GM23338 (cell line): ENCODE results near the gene PRELP. TPM values are rescaled to one million over a fixed set of nuclear protein-coding genes. Genes with fewer than 3 reads are reported as not detected.

ENCODE experiments used
- ATAC-seq: fragments of 200-7000 bp; cut with Tn5 transposase; 3 replicates; pipeline ENCODE4 v1.9.1; 2020
- DNase-seq: peaks from one replicate; pipeline ENCODE4 v3.0.0-alpha.2; 2015; ENCODE audit warnings: low spot score
- H2AFZ ChIP-seq: fragments of 200-600 bp; sonication (generic); 2 replicates; pipeline ENCODE4 v1.8.0; 2016; ENCODE audit warnings: antibody characterized with exemption, mild to moderate bottlenecking, moderate library complexity
- H3F3A ChIP-seq: fragments of 200-600 bp; sonication (generic); replicated peaks from 2 replicates; pipeline ENCODE4 v1.8.0; 2017; ENCODE audit warnings: antibody characterized with exemption, mixed run types, low read depth
- H3K27ac ChIP-seq: fragments of 200-600 bp; sonication (generic); 2 replicates; pipeline ENCODE4 v1.6.1; 2016; ENCODE audit warnings: low read depth
- H3K27me3 ChIP-seq: fragments of 200-600 bp; sonication (generic); 2 replicates; pipeline ENCODE4 v1.8.0; 2016; ENCODE audit warnings: mild to moderate bottlenecking, mixed run types, moderate library complexity; ENCODE audit not compliant: insufficient read depth
- H3K36me3 ChIP-seq: fragments of 200-600 bp; sonication (generic); 2 replicates; pipeline ENCODE4 v1.8.0; 2016; ENCODE audit warnings: mild to moderate bottlenecking; ENCODE audit not compliant: insufficient read depth
- H3K4me1 ChIP-seq: fragments of 200-600 bp; sonication (generic); 2 replicates; pipeline ENCODE4 v1.8.0; 2016; ENCODE audit warnings: mild to moderate bottlenecking, moderate library complexity; ENCODE audit not compliant: insufficient read depth
- H3K4me2 ChIP-seq: fragments of 200-600 bp; sonication (generic); 2 replicates; pipeline ENCODE4 v1.7.1; 2017; ENCODE audit warnings: mixed run types
- H3K4me3 ChIP-seq: fragments of 200-600 bp; sonication (generic); 2 replicates; pipeline ENCODE4 v1.6.1; 2016; ENCODE audit warnings: mixed run types
- H3K79me2 ChIP-seq: fragments of 200-600 bp; sonication (generic); replicated peaks from 2 replicates; pipeline ENCODE4 v1.8.0; 2017; ENCODE audit warnings: mild to moderate bottlenecking; ENCODE audit not compliant: insufficient read depth
- H3K9me2 ChIP-seq: fragments of 200-600 bp; sonication (generic); 2 replicates; pipeline ENCODE4 v1.8.0; 2017; ENCODE audit not compliant: insufficient read depth
- H4K20me1 ChIP-seq: fragments of 200-600 bp; sonication (generic); replicated peaks from 2 replicates; pipeline ENCODE4 v1.8.0; 2017; ENCODE audit warnings: mild to moderate bottlenecking; ENCODE audit not compliant: insufficient read depth
- H3K27ac Mint-ChIP-seq: 2 replicates; pipeline ENCODE4 v1.8.0; 2020; ENCODE audit warnings: inconsistent platforms, mild to moderate bottlenecking, moderate library complexity, mixed read lengths
- H3K27me3 Mint-ChIP-seq: 3 replicates; pipeline ENCODE4 v1.8.0; 2022; ENCODE audit warnings: low read depth, mild to moderate bottlenecking, moderate library complexity, mixed read lengths, inconsistent platforms; ENCODE audit not compliant: insufficient read depth, poor library complexity
- H3K36me3 Mint-ChIP-seq: 3 replicates; pipeline ENCODE4 v1.8.0; 2021; ENCODE audit warnings: low read depth, mild to moderate bottlenecking, inconsistent platforms, moderate library complexity, mixed read lengths
- H3K4me1 Mint-ChIP-seq: 3 replicates; pipeline ENCODE4 v1.8.0; 2020; ENCODE audit warnings: mild to moderate bottlenecking, inconsistent platforms, mixed read lengths
- H3K4me3 Mint-ChIP-seq: 3 replicates; pipeline ENCODE4 v1.8.0; 2021; ENCODE audit warnings: moderate library complexity, mild to moderate bottlenecking, inconsistent platforms, mixed read lengths
- H3K9me3 Mint-ChIP-seq: 3 replicates; pipeline ENCODE4 v1.8.0; 2020; ENCODE audit warnings: moderate library complexity, mild to moderate bottlenecking, inconsistent platforms, mixed read lengths
- CREB1 ChIP-seq: fragments of 250-450 bp; sonication (Bioruptor Pico); IDR thresholded peaks from 2 replicates; pipeline ENCODE4 v1.5.0; 2020; ENCODE audit warnings: low read depth, mild to moderate bottlenecking, moderate library complexity
- CTCF ChIP-seq, 2 experiments: fragments of 200-600 bp in 1 of 2; sonication (generic) in 1 of 2; conservative IDR thresholded peaks; 2 replicates each; pipeline versions ENCODE4 v1.5.1 to v1.6.1; 2016 to 2017; ENCODE audit warnings: antibody characterized with exemption in 2 of 2, low read depth in 2 of 2, mild to moderate bottlenecking in 2 of 2, moderate library complexity in 1 of 2
- ETS1 ChIP-seq: IDR thresholded peaks from 2 replicates; pipeline ENCODE4 v1.6.1; 2016; ENCODE audit warnings: antibody characterized with exemption
- EZH2 ChIP-seq: fragments of 200-600 bp; sonication (generic); IDR thresholded peaks from one replicate; pipeline ENCODE4 v1.8.0; 2017; ENCODE audit warnings: antibody characterized with exemption, mild to moderate bottlenecking, low read depth; ENCODE audit not compliant: unreplicated experiment
- EZH2phosphoT487 ChIP-seq: fragments of 200-600 bp; sonication (generic); IDR thresholded peaks from one replicate; pipeline ENCODE4 v1.8.1; 2018; ENCODE audit warnings: antibody characterized with exemption; ENCODE audit not compliant: unreplicated experiment
- JUNB ChIP-seq: IDR thresholded peaks from one replicate; pipeline ENCODE4 v1.6.1; 2016; ENCODE audit warnings: antibody characterized with exemption; ENCODE audit not compliant: unreplicated experiment
- NANOG ChIP-seq: IDR thresholded peaks from 2 replicates; pipeline ENCODE4 v1.6.1; 2016; ENCODE audit warnings: antibody characterized with exemption, borderline replicate concordance
- POLR2AphosphoS5 ChIP-seq: IDR thresholded peaks from 2 replicates; pipeline ENCODE4 v1.6.1; 2016; ENCODE audit warnings: antibody characterized with exemption, low read depth
- REST ChIP-seq: IDR thresholded peaks from one replicate; pipeline ENCODE4 v1.6.1; 2018; ENCODE audit warnings: antibody characterized with exemption; ENCODE audit not compliant: unreplicated experiment
- STAT1 ChIP-seq: IDR thresholded peaks from one replicate; pipeline ENCODE4 v1.6.1; 2016; ENCODE audit warnings: antibody characterized with exemption; ENCODE audit not compliant: unreplicated experiment
- ZNF114 ChIP-seq: fragments of 250-450 bp; sonication (Bioruptor Pico); IDR thresholded peaks from 2 replicates; pipeline ENCODE4 v1.5.0; 2020; ENCODE audit warnings: mild to moderate bottlenecking, moderate library complexity
- ZNF331 ChIP-seq: fragments of 250-450 bp; sonication (Bioruptor Pico); IDR thresholded peaks from 2 replicates; pipeline ENCODE4 v1.5.0; 2020; ENCODE audit warnings: low read depth, mild to moderate bottlenecking, moderate library complexity
- ZNF462 ChIP-seq: fragments of 250-450 bp; sonication (Bioruptor Pico); IDR thresholded peaks from 2 replicates; pipeline ENCODE4 v1.5.0; 2020; ENCODE audit warnings: mild to moderate bottlenecking, moderate library complexity
- polyA plus RNA-seq: library from polyadenylated mRNA; unstranded; fragments of >200 nt; fragmentation: Nextera tagmentation; extraction: Ambion mirVana; gene quantifications from 2 replicates; pipeline ENCODE4 v1.2.1, GENCODE V29; 2016
- total RNA-seq: library from RNA; depleted of rRNA; stranded (reverse); fragments of >200 nt; shearing (Covaris generic); gene quantifications from 2 replicates; pipeline ENCODE4 v1.2.3, GENCODE V29; 2014

Gene PRELP
- total and polyA plus RNA-seq, 2 experiments from 2014 or later, result 0.03 TPM

GRCh38 chr1:203458078-203458477 lies 17.5 kb upstream of the PRELP start:
- Histone ChIP-seq H4K20me1 (no peaks in the 10 kb centered on the region), H3K9me2 (no peaks in the 10 kb centered on the region), H3F3A (no peaks in the 10 kb centered on the region), H3K27me3 (no peaks in the 10 kb centered on the region), H3K36me3 (no peaks in the 10 kb centered on the region), H3K4me2 (no peak overlapping the region), H3K27ac (no peak overlapping the region), H3K4me1 (no peaks in the 10 kb centered on the region), H2AFZ (no peak overlapping the region), H3K4me3 (no peak overlapping the region), H3K79me2 (no peaks in the 10 kb centered on the region)
- peaks cover 9% of the 10 kb centered on the region for H3K4me1 Mint-ChIP-seq
- H3K27ac Mint-ChIP-seq, result no peak overlapping the region
- no peaks in the 10 kb centered on the region for H3K36me3 Mint-ChIP-seq
- H3K4me3 Mint-ChIP-seq, result no peak overlapping the region; the same call in 2 of the 3 replicates
- TF ChIP-seq POLR2AphosphoS5 (no peak), CTCF (conservative IDR thresholded peaks at IDR 0.05; ENCODE audit: low read depth in 2 of 2) (no peak), ZNF331 (CRISPR knock-in tag) (no peak), ZNF114 (CRISPR knock-in tag) (no peak), EZH2phosphoT487 (no peak), ETS1 (no peak), NANOG (no peak), EZH2 (no peak), ZNF462 (CRISPR knock-in tag) (no peak), STAT1 (no peak), REST (no peak), CREB1 (CRISPR knock-in tag) (no peak), JUNB (no peak)
- DNase-seq, result no peak
- H3K27me3 Mint-ChIP-seq, result no peaks in the 10 kb centered on the region
- H3K9me3 Mint-ChIP-seq, result no peaks in the 10 kb centered on the region
- no peak for ATAC-seq
